ENCODE data around the gene PPP1R36. TPM values are rescaled to one million over a fixed set of nuclear protein-coding genes. Genes with fewer than 3 reads are reported as not detected.
A peak's percentile ranks its signal among the peaks of the same experiment; 100 is the strongest.

Gene PPP1R36
- total and polyA plus RNA-seq, 2 of the 13 experiments (the other 11 are each of a cell fraction or from before 2014, with no cell fraction given), result 0.11 to 0.17 TPM

DNA sequence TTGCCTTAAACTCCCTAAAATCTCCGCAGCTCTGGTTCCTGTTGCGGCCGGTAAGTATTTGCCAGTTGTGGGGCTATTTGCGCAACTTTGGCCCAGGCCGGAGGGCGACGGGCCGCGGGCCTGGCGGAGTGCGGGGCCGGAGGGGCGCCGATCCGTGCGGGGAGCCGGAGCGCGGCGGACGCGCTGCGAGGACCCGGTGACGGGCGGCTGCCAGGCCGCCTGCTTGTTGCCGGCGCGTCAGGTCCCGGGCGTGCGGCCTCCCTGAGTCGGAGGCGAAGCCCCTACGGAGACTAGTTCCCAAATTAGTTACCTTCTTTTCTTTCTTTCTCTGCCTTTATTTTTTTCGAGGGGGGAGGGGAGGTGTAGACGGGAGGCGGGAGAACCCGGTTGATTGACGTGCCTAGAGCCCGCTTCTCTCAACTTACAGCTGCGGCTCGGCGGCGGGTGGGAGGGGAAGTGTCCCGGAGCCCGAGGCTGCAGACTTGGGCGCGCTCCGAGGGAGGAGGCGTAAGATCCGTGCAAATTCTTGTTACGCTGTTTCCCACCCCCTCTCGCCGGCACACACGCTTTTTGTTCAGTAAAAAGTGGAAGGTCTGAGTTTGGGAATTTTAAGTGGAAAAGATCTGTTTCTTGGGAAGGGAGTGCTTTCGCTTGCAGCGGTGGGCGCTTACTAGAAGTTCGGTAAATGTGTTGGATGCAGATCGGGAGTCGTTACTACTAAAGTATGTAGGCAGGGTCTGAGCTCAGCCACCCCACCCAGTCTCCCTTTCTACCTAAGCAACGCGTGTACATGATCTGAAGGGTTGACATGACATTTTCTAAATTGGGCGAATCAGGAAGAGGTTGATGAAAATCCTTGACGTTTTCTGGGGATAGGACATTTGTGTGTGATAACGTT, 44.6 kb upstream of the PPP1R36 start (continued):
- TF ChIP-seq ZNF615 (CRISPR knock-in tag; IDR thresholded peaks at IDR 0.05; ENCODE audit: borderline replicate concordance), result 0 out of 2 replicates have a peak, but pooled peaks have one; percentile 57
- no peak for TF ChIP-seq SALL1 (CRISPR knock-in tag; IDR thresholded peaks at IDR 0.05)
- no peak for TF ChIP-seq HMG20B (CRISPR knock-in tag; conservative IDR thresholded peaks at IDR 0.05)
- TF ChIP-seq, protein P1, sequence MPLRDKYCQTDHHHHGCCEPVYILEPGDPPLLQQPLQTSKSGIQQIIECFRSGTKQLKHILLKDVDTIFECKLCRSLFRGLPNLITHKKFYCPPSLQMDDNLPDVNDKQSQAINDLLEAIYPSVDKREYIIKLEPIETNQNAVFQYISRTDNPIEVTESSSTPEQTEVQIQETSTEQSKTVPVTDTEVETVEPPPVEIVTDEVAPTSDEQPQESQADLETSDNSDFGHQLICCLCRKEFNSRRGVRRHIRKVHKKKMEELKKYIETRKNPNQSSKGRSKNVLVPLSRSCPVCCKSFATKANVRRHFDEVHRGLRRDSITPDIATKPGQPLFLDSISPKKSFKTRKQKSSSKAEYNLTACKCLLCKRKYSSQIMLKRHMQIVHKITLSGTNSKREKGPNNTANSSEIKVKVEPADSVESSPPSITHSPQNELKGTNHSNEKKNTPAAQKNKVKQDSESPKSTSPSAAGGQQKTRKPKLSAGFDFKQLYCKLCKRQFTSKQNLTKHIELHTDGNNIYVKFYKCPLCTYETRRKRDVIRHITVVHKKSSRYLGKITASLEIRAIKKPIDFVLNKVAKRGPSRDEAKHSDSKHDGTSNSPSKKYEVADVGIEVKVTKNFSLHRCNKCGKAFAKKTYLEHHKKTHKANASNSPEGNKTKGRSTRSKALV (CRISPR knock-in tag; IDR thresholded peaks at IDR 0.05), result no peak
- TF ChIP-seq SAP130 (CRISPR knock-in tag; IDR thresholded peaks at IDR 0.05; ENCODE audit: low read depth), result peak; percentile 58
- no peak for TF ChIP-seq ZNF225 (CRISPR knock-in tag; IDR thresholded peaks at IDR 0.05)
- TF ChIP-seq ZNF101 (CRISPR knock-in tag; IDR thresholded peaks at IDR 0.05; ENCODE audit: borderline replicate concordance, low read depth), result no peak
- TF ChIP-seq REXO4 (CRISPR knock-in tag; IDR thresholded peaks at IDR 0.05; ENCODE audit: borderline replicate concordance), result no peak
- TF ChIP-seq, protein P2, sequence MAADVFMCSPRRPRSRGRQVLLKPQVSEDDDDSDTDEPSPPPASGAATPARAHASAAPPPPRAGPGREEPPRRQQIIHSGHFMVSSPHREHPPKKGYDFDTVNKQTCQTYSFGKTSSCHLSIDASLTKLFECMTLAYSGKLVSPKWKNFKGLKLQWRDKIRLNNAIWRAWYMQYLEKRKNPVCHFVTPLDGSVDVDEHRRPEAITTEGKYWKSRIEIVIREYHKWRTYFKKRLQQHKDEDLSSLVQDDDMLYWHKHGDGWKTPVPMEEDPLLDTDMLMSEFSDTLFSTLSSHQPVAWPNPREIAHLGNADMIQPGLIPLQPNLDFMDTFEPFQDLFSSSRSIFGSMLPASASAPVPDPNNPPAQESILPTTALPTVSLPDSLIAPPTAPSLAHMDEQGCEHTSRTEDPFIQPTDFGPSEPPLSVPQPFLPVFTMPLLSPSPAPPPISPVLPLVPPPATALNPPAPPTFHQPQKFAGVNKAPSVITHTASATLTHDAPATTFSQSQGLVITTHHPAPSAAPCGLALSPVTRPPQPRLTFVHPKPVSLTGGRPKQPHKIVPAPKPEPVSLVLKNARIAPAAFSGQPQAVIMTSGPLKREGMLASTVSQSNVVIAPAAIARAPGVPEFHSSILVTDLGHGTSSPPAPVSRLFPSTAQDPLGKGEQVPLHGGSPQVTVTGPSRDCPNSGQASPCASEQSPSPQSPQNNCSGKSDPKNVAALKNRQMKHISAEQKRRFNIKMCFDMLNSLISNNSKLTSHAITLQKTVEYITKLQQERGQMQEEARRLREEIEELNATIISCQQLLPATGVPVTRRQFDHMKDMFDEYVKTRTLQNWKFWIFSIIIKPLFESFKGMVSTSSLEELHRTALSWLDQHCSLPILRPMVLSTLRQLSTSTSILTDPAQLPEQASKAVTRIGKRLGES (CRISPR knock-in tag; IDR thresholded peaks at IDR 0.05; ENCODE audit: borderline replicate concordance), result no peak
- TF ChIP-seq JARID2 (CRISPR knock-in tag; IDR thresholded peaks at IDR 0.05; ENCODE audit: insufficient replicate concordance), result no peak
- TF ChIP-seq U2AF2 (IDR thresholded peaks at IDR 0.05; ENCODE audit: low read depth, low read length), result no peak
- TF ChIP-seq GZF1 (CRISPR knock-in tag; IDR thresholded peaks at IDR 0.05), result peak; percentile 94
- TF ChIP-seq, protein P3, sequence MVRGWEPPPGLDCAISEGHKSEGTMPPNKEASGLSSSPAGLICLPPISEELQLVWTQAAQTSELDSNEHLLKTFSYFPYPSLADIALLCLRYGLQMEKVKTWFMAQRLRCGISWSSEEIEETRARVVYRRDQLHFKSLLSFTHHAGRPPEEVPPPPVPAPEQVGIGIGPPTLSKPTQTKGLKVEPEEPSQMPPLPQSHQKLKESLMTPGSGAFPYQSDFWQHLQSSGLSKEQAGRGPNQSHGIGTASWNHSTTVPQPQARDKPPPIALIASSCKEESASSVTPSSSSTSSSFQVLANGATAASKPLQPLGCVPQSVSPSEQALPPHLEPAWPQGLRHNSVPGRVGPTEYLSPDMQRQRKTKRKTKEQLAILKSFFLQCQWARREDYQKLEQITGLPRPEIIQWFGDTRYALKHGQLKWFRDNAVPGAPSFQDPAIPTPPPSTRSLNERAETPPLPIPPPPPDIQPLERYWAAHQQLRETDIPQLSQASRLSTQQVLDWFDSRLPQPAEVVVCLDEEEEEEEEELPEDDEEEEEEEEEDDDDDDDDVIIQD (CRISPR knock-in tag; IDR thresholded peaks at IDR 0.05; ENCODE audit: low read depth), result no peak
- TF ChIP-seq EHMT2 (IDR thresholded peaks at IDR 0.05; ENCODE audit: borderline replicate concordance, low read depth, low read length), result no peak
- no peak for TF ChIP-seq HOXA7 (CRISPR knock-in tag; IDR thresholded peaks at IDR 0.05)
- peak; percentile 6 for TF ChIP-seq ZNF768 (CRISPR knock-in tag; IDR thresholded peaks at IDR 0.05)
- TF ChIP-seq PBX2 (CRISPR knock-in tag; IDR thresholded peaks at IDR 0.05), result peak; percentile 90
- no peak for TF ChIP-seq LRRFIP1 (CRISPR knock-in tag; conservative IDR thresholded peaks at IDR 0.05)

Measured in HepG2 (cell line).